PC-3 (cell line): Measurements from ENCODE around the gene KCNE2. TPM values are rescaled to one million over a fixed set of nuclear protein-coding genes. Genes with fewer than 3 reads are reported as not detected.

Experiments
- ATAC-seq: fragments of 200-7000 bp; cut with Tn5 transposase; 2 replicates; pipeline ENCODE4 v1.9.1; 2020; ENCODE audit warnings: mild to moderate bottlenecking, moderate library complexity
- BruUV-seq: library from RNA; stranded (reverse); fragments of 400-500 nt; replicated peaks from 2 replicates; lab custom pipeline; 2021; lab: Mats Ljungman, UMichigan
- CTCF ChIA-PET: fragments of 300-600 bp; sonication (Branson Sonifier 250); formaldehyde crosslinking; loops from one replicate; lab custom pipeline; 2022; ENCODE audit warnings: antibody characterized with exemption; lab: Charles Lee
- POLR2A ChIA-PET: fragments of 300-600 bp; sonication (Branson Sonifier 250); formaldehyde crosslinking; loops from one replicate; lab custom pipeline; 2022; ENCODE audit warnings: antibody characterized with exemption; ENCODE audit not compliant: unreplicated experiment; lab: Charles Lee
- DNase-seq: peaks from one replicate; pipeline ENCODE4 v3.0.0-alpha.2; 2015
- H2AFZ ChIP-seq: fragments of 300-600 bp; sonication (generic); 2 replicates; pipeline ENCODE4 v1.6.0; 2016; ENCODE audit warnings: antibody characterized with exemption, low read length
- H3F3A ChIP-seq: fragments of 300-600 bp; sonication (generic); one replicate; pipeline ENCODE4 v1.6.0; 2017; ENCODE audit warnings: antibody characterized with exemption, low read length, control low read depth, mild to moderate bottlenecking; ENCODE audit not compliant: unreplicated experiment
- H3K27ac ChIP-seq: fragments of 300-600 bp; sonication (generic); 2 replicates; pipeline ENCODE4 v1.5.1; 2016; ENCODE audit warnings: mild to moderate bottlenecking, low read length
- H3K27me3 ChIP-seq: fragments of 300-600 bp; sonication (generic); 2 replicates; pipeline ENCODE4 v1.6.1; 2016; ENCODE audit warnings: low read length, mixed read lengths
- H3K36me3 ChIP-seq: fragments of 300-600 bp; sonication (generic); 2 replicates; pipeline ENCODE4 v1.6.1; 2016; ENCODE audit warnings: low read depth, mixed run types, low read length, mixed read lengths
- H3K4me1 ChIP-seq: fragments of 300-600 bp; sonication (generic); 2 replicates; pipeline ENCODE4 v1.5.1; 2016; ENCODE audit warnings: low read length; ENCODE audit not compliant: insufficient read depth
- H3K4me2 ChIP-seq: fragments of 300-600 bp; sonication (generic); 2 replicates; pipeline ENCODE4 v1.6.0; 2016; ENCODE audit warnings: low read length
- H3K4me3 ChIP-seq: fragments of 300-600 bp; sonication (generic); 2 replicates; pipeline ENCODE4 v1.5.1; 2016; ENCODE audit warnings: mild to moderate bottlenecking, low read length, mixed read lengths
- H3K79me2 ChIP-seq: fragments of 300-600 bp; sonication (generic); 2 replicates; pipeline ENCODE4 v1.6.1; 2017; ENCODE audit warnings: low read length, mixed read lengths
- H3K9ac ChIP-seq: fragments of 300-600 bp; sonication (generic); 2 replicates; pipeline ENCODE4 v1.6.0; 2016; ENCODE audit warnings: mild to moderate bottlenecking, low read length
- H3K9me2 ChIP-seq: fragments of 300-600 bp; sonication (generic); replicated peaks from 2 replicates; pipeline ENCODE4 v1.6.1; 2016; ENCODE audit warnings: mixed run types, low read length, mixed read lengths
- H3K9me3 ChIP-seq: fragments of 300-600 bp; sonication (generic); 2 replicates; pipeline ENCODE4 v1.6.1; 2016; ENCODE audit warnings: low read length, mixed read lengths
- H4K20me1 ChIP-seq: fragments of 300-600 bp; sonication (generic); 2 replicates; pipeline ENCODE4 v1.6.1; 2016; ENCODE audit warnings: low read length, mixed read lengths
- EZH2 ChIP-seq: fragments of 300-600 bp; sonication (generic); IDR thresholded peaks from one replicate; pipeline ENCODE4 v1.6.1; 2017; ENCODE audit warnings: antibody characterized with exemption, mild to moderate bottlenecking, low read length; ENCODE audit not compliant: unreplicated experiment
- EZH2phosphoT487 ChIP-seq: fragments of 300-600 bp; sonication (generic); IDR thresholded peaks from 2 replicates; pipeline ENCODE4 v1.6.1; 2018; ENCODE audit warnings: mild to moderate bottlenecking, antibody characterized with exemption, low read length, borderline replicate concordance
- intact Hi-C: fragments of 100-400 bp; cut with micrococcal nuclease; formaldehyde crosslinking; loops from 2 replicates; pipeline ENCODE4 v1.9.0; 2023
- total RNA-seq: library from RNA; depleted of rRNA; stranded (reverse); fragments of >200 nt; gene quantifications from 2 replicates; pipeline ENCODE4 v1.2.3, GENCODE V29; 2014
- TF ChIP-seq, protein P1 (sequence below): fragments of 300-600 bp; sonication (generic); conservative IDR thresholded peaks from 2 replicates; pipeline ENCODE4 v1.5.1; 2017; ENCODE audit warnings: antibody characterized with exemption, low read depth, mild to moderate bottlenecking, low read length

KCNE2 gene
- total RNA-seq, 1 experiment from 2014 or later: not detected

DNA sequence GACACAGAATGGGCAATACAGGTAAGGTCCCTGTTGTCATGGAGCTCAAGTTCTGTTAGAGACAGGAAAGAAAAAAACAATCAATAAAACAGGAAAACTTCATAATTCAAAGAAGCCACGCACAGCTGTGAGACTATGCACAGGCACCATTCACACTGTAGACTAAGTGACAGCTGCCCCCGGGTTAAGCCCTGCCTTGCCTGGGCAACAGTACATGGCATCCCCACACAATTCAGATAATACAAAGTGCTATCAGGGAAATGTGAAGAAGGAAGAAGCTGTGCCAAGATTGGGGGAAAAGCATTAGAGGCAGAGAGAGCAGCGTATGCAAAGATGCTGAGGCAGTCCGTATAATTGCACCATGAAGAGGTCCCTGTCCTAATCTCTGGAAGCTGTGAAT, 9.0 kb upstream of the KCNE2 start:
- H3K27ac ChIP-seq: no peak overlapping the region
- no peaks in the 10 kb centered on the region for H3K36me3 ChIP-seq
- TF ChIP-seq EZH2phosphoT487: no peak
- TF ChIP-seq, protein P1, sequence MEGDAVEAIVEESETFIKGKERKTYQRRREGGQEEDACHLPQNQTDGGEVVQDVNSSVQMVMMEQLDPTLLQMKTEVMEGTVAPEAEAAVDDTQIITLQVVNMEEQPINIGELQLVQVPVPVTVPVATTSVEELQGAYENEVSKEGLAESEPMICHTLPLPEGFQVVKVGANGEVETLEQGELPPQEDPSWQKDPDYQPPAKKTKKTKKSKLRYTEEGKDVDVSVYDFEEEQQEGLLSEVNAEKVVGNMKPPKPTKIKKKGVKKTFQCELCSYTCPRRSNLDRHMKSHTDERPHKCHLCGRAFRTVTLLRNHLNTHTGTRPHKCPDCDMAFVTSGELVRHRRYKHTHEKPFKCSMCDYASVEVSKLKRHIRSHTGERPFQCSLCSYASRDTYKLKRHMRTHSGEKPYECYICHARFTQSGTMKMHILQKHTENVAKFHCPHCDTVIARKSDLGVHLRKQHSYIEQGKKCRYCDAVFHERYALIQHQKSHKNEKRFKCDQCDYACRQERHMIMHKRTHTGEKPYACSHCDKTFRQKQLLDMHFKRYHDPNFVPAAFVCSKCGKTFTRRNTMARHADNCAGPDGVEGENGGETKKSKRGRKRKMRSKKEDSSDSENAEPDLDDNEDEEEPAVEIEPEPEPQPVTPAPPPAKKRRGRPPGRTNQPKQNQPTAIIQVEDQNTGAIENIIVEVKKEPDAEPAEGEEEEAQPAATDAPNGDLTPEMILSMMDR: no peak
- TF ChIP-seq EZH2: no peak
- BruUV-seq: no TSS peak
- no peak overlapping the region for H2AFZ ChIP-seq
- H3K4me2 ChIP-seq: no peak overlapping the region
- no peaks in the 10 kb centered on the region for H3F3A ChIP-seq
- peaks cover 11% of the 10 kb centered on the region for H3K27me3 ChIP-seq
- ChIA-PET POLR2A (no interaction called here), CTCF (no interaction called here)
- H3K4me1 ChIP-seq: no peaks in the 10 kb centered on the region
- ATAC-seq: no peak
- no peaks in the 10 kb centered on the region for H3K9me2 ChIP-seq
- intact Hi-C loops: no loop called here
- no peaks in the 10 kb centered on the region for H3K9me3 ChIP-seq
- DNase-seq: no peak
- H3K79me2 ChIP-seq: no peaks in the 10 kb centered on the region
- no peaks in the 10 kb centered on the region for H4K20me1 ChIP-seq
- H3K9ac ChIP-seq: no peak overlapping the region
- no peak overlapping the region for H3K4me3 ChIP-seq

DNA sequence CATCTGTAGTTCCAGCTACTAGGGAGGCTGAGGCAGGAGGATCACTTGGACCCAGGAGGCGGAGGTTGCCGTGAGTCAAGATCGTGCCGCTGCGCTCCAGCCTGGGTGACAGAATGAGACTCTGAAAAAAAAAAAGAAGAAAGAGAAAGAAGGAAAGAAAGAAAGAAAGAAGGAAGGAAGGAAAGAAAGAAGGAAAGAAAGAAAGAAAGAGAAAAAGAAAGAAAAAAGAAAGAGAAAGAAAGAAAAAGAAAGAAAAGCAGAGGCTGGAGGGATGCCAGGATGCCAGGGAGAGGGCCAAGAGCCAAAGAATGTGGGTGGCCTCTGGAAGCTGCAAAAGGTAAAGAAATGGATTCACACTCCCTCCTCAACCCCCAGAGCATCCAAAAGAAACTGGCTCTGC, 8.2 kb upstream of the KCNE2 start:
- ATAC-seq: no peak
- TF ChIP-seq EZH2phosphoT487: no peak
- no peak for TF ChIP-seq EZH2
- TF ChIP-seq, protein P1: no peak
- intact Hi-C loops: no loop called here
- Histone ChIP-seq H3K79me2 (no peaks in the 10 kb centered on the region), H3K27ac (no peak overlapping the region), H3K4me2 (no peak overlapping the region), H3K4me1 (no peaks in the 10 kb centered on the region), H3K9me3 (no peaks in the 10 kb centered on the region), H3K9me2 (no peaks in the 10 kb centered on the region), H4K20me1 (no peaks in the 10 kb centered on the region), H2AFZ (no peak overlapping the region), H3K36me3 (no peaks in the 10 kb centered on the region), H3K4me3 (no peak overlapping the region), H3F3A (no peaks in the 10 kb centered on the region), H3K27me3 (peaks cover 11% of the 10 kb centered on the region), H3K9ac (no peak overlapping the region)
- BruUV-seq: no TSS peak
- DNase-seq: no peak
- CTCF ChIA-PET: interaction anchor here (0.9 kb wide), 1 partner anchor 431 kb away, joined by 4 read pairs; no protein-coding TSS in a partner anchor
- POLR2A ChIA-PET: no interaction called here

DNA sequence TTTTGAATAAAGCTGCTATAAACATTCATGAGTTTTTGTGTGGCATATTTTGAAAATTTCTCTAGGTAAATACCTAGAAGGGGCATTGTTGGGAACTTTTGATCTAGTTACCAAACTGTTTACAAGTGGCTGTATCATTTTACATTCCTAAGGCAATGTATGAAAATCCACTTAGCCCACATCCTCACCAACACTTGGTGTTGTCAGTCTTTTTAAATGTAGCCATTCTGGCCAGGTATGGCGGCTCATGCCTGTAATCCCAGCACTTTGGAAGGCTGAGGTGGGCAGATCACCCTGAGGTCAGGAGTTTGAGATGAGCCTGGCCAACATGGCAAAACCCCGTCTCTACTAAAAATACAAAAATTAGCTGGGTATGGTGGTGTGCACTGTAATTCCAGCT, 5.9 kb upstream of the KCNE2 start:
- no peak for ATAC-seq
- BruUV-seq: no TSS peak
- intact Hi-C loops: no loop called here
- H3K9me2 ChIP-seq: no peaks in the 10 kb centered on the region
- TF ChIP-seq EZH2phosphoT487: no peak
- TF ChIP-seq, protein P1: no peak
- TF ChIP-seq EZH2: no peak
- H3K4me3 ChIP-seq: no peak overlapping the region
- no peaks in the 10 kb centered on the region for H3K9me3 ChIP-seq
- no peaks in the 10 kb centered on the region for H3F3A ChIP-seq
- POLR2A ChIA-PET: no interaction called here
- H4K20me1 ChIP-seq: no peaks in the 10 kb centered on the region
- peaks cover 11% of the 10 kb centered on the region for H3K27me3 ChIP-seq
- H3K36me3 ChIP-seq: no peaks in the 10 kb centered on the region
- no peak overlapping the region for H3K4me2 ChIP-seq
- H3K79me2 ChIP-seq: no peaks in the 10 kb centered on the region
- no peak for DNase-seq
- H3K4me1 ChIP-seq: no peaks in the 10 kb centered on the region
- H3K9ac ChIP-seq: no peak overlapping the region
- H3K27ac ChIP-seq: no peak overlapping the region
- CTCF ChIA-PET: no interaction called here
- H2AFZ ChIP-seq: no peak overlapping the region
